GM12864 (cell line): Measurements from ENCODE around the gene EIF3B.
"Not testable (repeated sequence)": the region's sequence is repeated elsewhere in the genome, so short reads cannot be mapped to it uniquely, and the experiment has no call there.

Experiments
- DNase-seq: peaks from one replicate; pipeline ENCODE4 v3.0.0-alpha.2; 2011; ENCODE audit warnings: low read depth
- H3K4me3 ChIP-seq: 2 replicates; pipeline ENCODE4 v1.5.1; 2011; ENCODE audit warnings: mild to moderate bottlenecking, low read depth, low read length, control low read depth
- CTCF ChIP-seq: IDR thresholded peaks from 2 replicates; pipeline ENCODE4 v1.5.1; 2011; ENCODE audit warnings: low read depth, mild to moderate bottlenecking, moderate library complexity, low read length, control low read depth, inconsistent platforms; ENCODE audit errors: missing control alignments

Gene EIF3B

GRCh38 chr7:2412587-2413201 is 58.1 kb downstream of the EIF3B start:
- no peak for DNase-seq
- H3K4me3 ChIP-seq, result no peak overlapping the region
- no peak for TF ChIP-seq CTCF

GRCh38 chr7:2416063-2416462 is 61.4 kb downstream of the EIF3B start:
- TF ChIP-seq CTCF, result no peak
- no peak for DNase-seq
- no peak overlapping the region for H3K4me3 ChIP-seq

GRCh38 chr7:2416650-2417049 is 62.0 kb downstream of the EIF3B start:
- no peak for TF ChIP-seq CTCF
- DNase-seq, result no peak
- no peak overlapping the region for H3K4me3 ChIP-seq

GRCh38 chr7:2417178-2417577 is 62.6 kb downstream of the EIF3B start:
- H3K4me3 ChIP-seq, DNase-seq: not testable (repeated sequence)

- no peak for TF ChIP-seq CTCF
- no peak overlapping the region for H3K4me3 ChIP-seq
- no peak for DNase-seq
These were observed 63.4 kb downstream of the EIF3B start for GRCh38 chr7:2417981-2418481.

- no peak for TF ChIP-seq CTCF
- H3K4me3 ChIP-seq, result no peak overlapping the region
- DNase-seq, result no peak
These were observed 65.7 kb downstream of the EIF3B start for GRCh38 chr7:2420216-2420933.

- H3K4me3 ChIP-seq, result no peak overlapping the region
- TF ChIP-seq CTCF, result no peak
- no peak for DNase-seq
These were observed 67.3 kb downstream of the EIF3B start for GRCh38 chr7:2421943-2422310.
